Neuronal stem cell (in vitro differentiated cells): ENCODE results near the gene TMEM138.

ENCODE experiments used
- DNase-seq: peaks from one replicate; pipeline ENCODE4 v3.0.0-alpha.2; 2013; ENCODE audit warnings: low spot score
- H2AFZ ChIP-seq: one replicate; pipeline ENCODE4 v1.6.1; 2013; ENCODE audit warnings: mild to moderate bottlenecking, low read length, inconsistent platforms
- H2AK5ac ChIP-seq: 2 replicates; pipeline ENCODE4 v1.6.1; 2013; ENCODE audit warnings: low read depth, mild to moderate bottlenecking, inconsistent platforms, low read length, moderate library complexity, mixed read lengths
- H2BK120ac ChIP-seq: 2 replicates; pipeline ENCODE4 v1.6.1; 2013; ENCODE audit warnings: low read depth, mild to moderate bottlenecking, inconsistent platforms, low read length, moderate library complexity, mixed read lengths
- H2BK12ac ChIP-seq: one replicate; pipeline ENCODE4 v1.6.1; 2013; ENCODE audit warnings: low read length, inconsistent platforms
- H2BK15ac ChIP-seq: 2 replicates; pipeline ENCODE4 v1.6.1; 2013; ENCODE audit warnings: mild to moderate bottlenecking, low read length, inconsistent platforms, mixed read lengths
- H2BK5ac ChIP-seq: one replicate; pipeline ENCODE4 v1.6.1; 2013; ENCODE audit warnings: inconsistent platforms, mild to moderate bottlenecking, low read length, moderate library complexity
- H3K14ac ChIP-seq: one replicate; pipeline ENCODE4 v1.6.1; 2013; ENCODE audit warnings: low read length, inconsistent platforms
- H3K18ac ChIP-seq: 2 replicates; pipeline ENCODE4 v1.6.1; 2013; ENCODE audit warnings: low read length, inconsistent platforms
- H3K23ac ChIP-seq: 2 replicates; pipeline ENCODE4 v1.6.1; 2013; ENCODE audit warnings: low read depth, mild to moderate bottlenecking, mixed read lengths, low read length, inconsistent platforms; ENCODE audit not compliant: poor library complexity
- H3K27ac ChIP-seq: replicated peaks from 3 replicates; pipeline ENCODE4 v1.5.1; 2013; ENCODE audit warnings: low read length, inconsistent platforms
- H3K27me3 ChIP-seq, 3 experiments: 2 replicates each; pipeline ENCODE4 v1.6.1; 2013; ENCODE audit warnings: low read length in 3 of 3, mild to moderate bottlenecking in 2 of 3, inconsistent platforms in 1 of 3, low read depth in 1 of 3, mixed read lengths in 1 of 3, moderate library complexity in 1 of 3; ENCODE audit not compliant: control insufficient read depth in 3 of 3, insufficient read depth in 3 of 3
- H3K36me3 ChIP-seq, 2 donors: replicated peaks in 1 of 2; 2 replicates each; pipeline ENCODE4 v1.6.1; 2013; ENCODE audit warnings: low read length in 2 of 2; ENCODE audit not compliant: control insufficient read depth in 2 of 2, insufficient read depth in 2 of 2
- H3K4ac ChIP-seq: 2 replicates; pipeline ENCODE4 v1.6.1; 2013; ENCODE audit warnings: inconsistent platforms, mild to moderate bottlenecking, low read length, moderate library complexity
- H3K4me1 ChIP-seq, 2 donors: 1 replicate in 1 of 2; 2 replicates in 1 of 2; pipeline ENCODE4 v1.6.1; 2013; ENCODE audit warnings: low read length in 2 of 2, low read depth in 1 of 2; ENCODE audit not compliant: control insufficient read depth in 2 of 2, insufficient read depth in 1 of 2
- H3K4me2 ChIP-seq: one replicate; pipeline ENCODE4 v1.6.1; 2013; ENCODE audit warnings: mild to moderate bottlenecking, low read length, inconsistent platforms; ENCODE audit not compliant: insufficient read depth, poor library complexity, severe bottlenecking
- H3K4me3 ChIP-seq, 2 donors: 2 replicates each; pipeline ENCODE4 v1.5.1; 2013; ENCODE audit warnings: low read length in 2 of 2, mild to moderate bottlenecking in 2 of 2, inconsistent platforms in 1 of 2, moderate library complexity in 1 of 2
- H3K79me1 ChIP-seq: one replicate; pipeline ENCODE4 v1.6.1; 2013; ENCODE audit warnings: low read depth, mild to moderate bottlenecking, inconsistent platforms, low read length, moderate library complexity
- H3K9ac ChIP-seq: one replicate; pipeline ENCODE4 v1.6.1; 2013; ENCODE audit warnings: mild to moderate bottlenecking, low read depth, low read length, inconsistent platforms; ENCODE audit not compliant: poor library complexity
- H3K9me3 ChIP-seq, 2 donors: replicated peaks in 1 of 2; 2 replicates each; pipeline versions ENCODE3 to v1.6.1; 2013; ENCODE audit warnings: low read length in 2 of 2, mild to moderate bottlenecking in 2 of 2, inconsistent platforms in 1 of 2, low read depth in 1 of 2, mixed read lengths in 1 of 2, moderate library complexity in 1 of 2; ENCODE audit not compliant: control insufficient read depth in 2 of 2, insufficient read depth in 1 of 2
- H4K8ac ChIP-seq: one replicate; pipeline ENCODE4 v1.6.1; 2013; ENCODE audit warnings: low read depth, mild to moderate bottlenecking, inconsistent platforms, low read length, moderate library complexity
- H4K91ac ChIP-seq: one replicate; pipeline ENCODE4 v1.6.1; 2013; ENCODE audit warnings: low read length, low read depth, mild to moderate bottlenecking, inconsistent platforms; ENCODE audit not compliant: poor library complexity
- WGBS, 2 donors: extraction: QIAGEN DNeasy Blood & Tissue Kit; methylation state at CpG; one replicate each; pipeline ENCODE4 v1.1.7; 2013; ENCODE audit warnings: missing lambda C conversion rate in 2 of 2, mixed read lengths in 1 of 2; ENCODE audit not compliant: insufficient read length in 2 of 2, insufficient replicate concordance in 1 of 2; ENCODE audit errors: extremely low coverage in 2 of 2; 5-methylcytosine and 5-hydroxymethylcytosine counted together

TMEM138 gene

GRCh38 chr11:61403658-61404057 lies 41.5 kb downstream of the TMEM138 start:
- Histone ChIP-seq H3K23ac (no peak overlapping the region), H4K8ac (no peak overlapping the region), H3K79me1 (peaks cover 1% of the 10 kb centered on the region), H2BK12ac (no peak overlapping the region), H3K4ac (no peak overlapping the region), H2BK15ac (no peak overlapping the region), H2AFZ (no peak overlapping the region), H3K9ac (no peak overlapping the region), H3K14ac (no peak overlapping the region), H3K27ac (no peak overlapping the region), H3K36me3 (peaks cover 40 to 90% of the 10 kb centered on the region in 2 donors), H3K9me3 (peaks cover 0 to 2% of the 10 kb centered on the region in 2 donors), H3K4me2 (no peak overlapping the region), H3K27me3 (no peaks in the 10 kb centered on the region), H2BK5ac (no peak overlapping the region), H4K91ac (no peak overlapping the region), H3K18ac (no peak overlapping the region), H2AK5ac (no peak overlapping the region), H2BK120ac (no peak overlapping the region), H3K4me1 (no peaks in the 10 kb centered on the region), H3K4me3 (no peak overlapping the region)
- no CpG with 5 or more reads among the region's 1 CpG for WGBS, 2 donors
- no peak for DNase-seq

GRCh38 chr11:61404103-61404502 lies 41.9 kb downstream of the TMEM138 start:
- Histone ChIP-seq H2BK15ac (no peak overlapping the region), H2BK5ac (no peak overlapping the region), H3K79me1 (peaks cover 1% of the 10 kb centered on the region), H3K4me2 (no peak overlapping the region), H3K9me3 (peaks cover 0 to 2% of the 10 kb centered on the region in 2 donors), H2BK120ac (no peak overlapping the region), H3K4ac (no peak overlapping the region), H3K14ac (no peak overlapping the region), H3K27me3 (no peaks in the 10 kb centered on the region), H4K91ac (no peak overlapping the region), H3K36me3 (peaks cover 43 to 90% of the 10 kb centered on the region in 2 donors), H2AK5ac (no peak overlapping the region), H3K27ac (no peak overlapping the region), H3K18ac (no peak overlapping the region), H3K4me3 (no peak overlapping the region), H3K23ac (no peak overlapping the region), H2AFZ (no peak overlapping the region), H3K9ac (no peak overlapping the region), H4K8ac (no peak overlapping the region), H2BK12ac (no peak overlapping the region), H3K4me1 (no peaks in the 10 kb centered on the region)
- no CpG with 5 or more reads among the region's 5 CpGs for WGBS, 2 donors
- no peak for DNase-seq

- H2BK12ac ChIP-seq = no peak overlapping the region
- no peak overlapping the region for H3K4ac ChIP-seq
- H4K8ac ChIP-seq = no peak overlapping the region
- no peak overlapping the region for H3K4me2 ChIP-seq
- H3K27ac ChIP-seq = no peak overlapping the region
- H3K9me3 ChIP-seq = peaks cover 0 to 2% of the 10 kb centered on the region in 2 donors
- no peak overlapping the region for H3K4me3 ChIP-seq
- H3K18ac ChIP-seq = no peak overlapping the region
- H2AFZ ChIP-seq = no peak overlapping the region
- no peak for DNase-seq
- H3K14ac ChIP-seq = no peak overlapping the region
- WGBS, 2 donors = no CpG with 5 or more reads among the region's 4 CpGs
- peaks cover 43 to 92% of the 10 kb centered on the region in 2 donors for H3K36me3 ChIP-seq
- H2BK120ac ChIP-seq = no peak overlapping the region
- no peak overlapping the region for H3K23ac ChIP-seq
- peaks cover 1% of the 10 kb centered on the region for H3K79me1 ChIP-seq
- H2BK15ac ChIP-seq = no peak overlapping the region
- no peak overlapping the region for H2AK5ac ChIP-seq
- H3K4me1 ChIP-seq = no peaks in the 10 kb centered on the region
- no peak overlapping the region for H2BK5ac ChIP-seq
- no peak overlapping the region for H3K9ac ChIP-seq
- H4K91ac ChIP-seq = no peak overlapping the region
- H3K27me3 ChIP-seq = no peaks in the 10 kb centered on the region
Measured at GRCh38 chr11:61404641-61405040, 42.5 kb downstream of the TMEM138 start.

- no peak overlapping the region for H3K14ac ChIP-seq
- no peak overlapping the region for H4K91ac ChIP-seq
- H2AFZ ChIP-seq = no peak overlapping the region
- no peaks in the 10 kb centered on the region for H3K27me3 ChIP-seq
- WGBS, 2 donors = no CpG with 5 or more reads among the region's 2 CpGs
- no peak overlapping the region for H2AK5ac ChIP-seq
- no peak overlapping the region for H3K4ac ChIP-seq
- no peak overlapping the region for H3K23ac ChIP-seq
- H4K8ac ChIP-seq = no peak overlapping the region
- no peak overlapping the region for H3K4me3 ChIP-seq
- peaks cover 50 to 99% of the 10 kb centered on the region in 2 donors for H3K36me3 ChIP-seq
- H3K27ac ChIP-seq = no peak overlapping the region
- no peaks in the 10 kb centered on the region for H3K4me1 ChIP-seq
- H3K79me1 ChIP-seq = peaks cover 1% of the 10 kb centered on the region
- no peak overlapping the region for H2BK12ac ChIP-seq
- no peak overlapping the region for H3K4me2 ChIP-seq
- no peak overlapping the region for H3K9ac ChIP-seq
- H2BK5ac ChIP-seq = no peak overlapping the region
- no peak overlapping the region for H2BK15ac ChIP-seq
- H2BK120ac ChIP-seq = no peak overlapping the region
- peaks cover 0 to 2% of the 10 kb centered on the region in 2 donors for H3K9me3 ChIP-seq
- H3K18ac ChIP-seq = no peak overlapping the region
- DNase-seq = no peak
Measured at GRCh38 chr11:61406067-61406466, 43.9 kb downstream of the TMEM138 start.
